Upper lobe of right lung (tissue), 1 donor: ENCODE data around the gene BEX3. TPM values are rescaled to one million over a fixed set of nuclear protein-coding genes. Genes with fewer than 3 reads are reported as not detected.

Source experiments
- ATAC-seq: fragments of 200-7000 bp; cut with Tn5 transposase; one replicate; pipeline ENCODE4 v1.9.1; 2020; ENCODE audit warnings: mild to moderate bottlenecking, moderate library complexity
- DNase-seq: peaks from one replicate; pipeline ENCODE4 v3.0.0-alpha.2; 2020
- H3K27ac ChIP-seq: fragments of 200-600 bp; one replicate; pipeline ENCODE4 v1.8.0; 2022
- H3K27me3 ChIP-seq: fragments of 200-600 bp; one replicate; pipeline ENCODE4 v1.8.0; 2022; ENCODE audit warnings: mild to moderate bottlenecking
- H3K36me3 ChIP-seq: fragments of 200-600 bp; one replicate; pipeline ENCODE4 v1.8.0; 2022
- H3K4me1 ChIP-seq: fragments of 200-600 bp; one replicate; pipeline ENCODE4 v1.8.0; 2022
- H3K4me3 ChIP-seq: fragments of 200-600 bp; one replicate; pipeline ENCODE4 v1.8.0; 2022; ENCODE audit warnings: mild to moderate bottlenecking
- H3K9me3 ChIP-seq: fragments of 200-600 bp; one replicate; pipeline ENCODE4 v1.8.0; 2022
- intact Hi-C: fragments of 100-400 bp; cut with DNase I; formaldehyde crosslinking; loops from one replicate; pipeline ENCODE4 v1.11.0; 2022
- total RNA-seq: library from RNA; stranded (reverse); fragmentation: NEBNext Ultra II Directional; extraction: Animal tissue kit (Norgen Biotek cat#: 25700); gene quantifications from one replicate; pipeline ENCODE4 v1.2.1, GENCODE V29; 2021
- TF ChIP-seq, protein P1 (sequence below): fragments of 200-600 bp; IDR thresholded peaks from one replicate; pipeline ENCODE4 v1.8.0; 2022; ENCODE audit warnings: antibody characterized with exemption
- donor health status: DM: no; HTN: yes; CAD: no; lungs with severe emphysema.

BEX3 gene
- total RNA-seq, 1 donor from 2014 or later = 124 TPM

DNA sequence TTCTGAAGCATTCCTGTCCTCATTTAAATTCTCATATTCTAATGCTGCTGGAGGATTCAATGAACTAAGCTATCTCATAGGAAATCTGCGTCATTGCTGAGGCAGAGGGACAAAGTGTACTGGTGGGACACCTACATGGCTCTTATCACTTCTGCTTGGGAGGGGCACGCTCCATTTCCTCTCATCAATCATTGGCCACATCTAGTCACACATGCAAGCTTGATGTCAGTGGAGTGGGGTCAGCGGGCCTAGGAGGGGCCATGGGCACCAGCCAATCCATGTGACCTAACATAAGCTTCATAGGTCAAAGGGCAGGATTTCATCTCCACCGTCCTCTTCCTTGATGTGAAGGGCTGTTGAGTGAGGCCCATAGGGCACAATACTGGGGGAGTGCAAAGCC is 21.4 kb downstream of the BEX3 start:
- Histone ChIP-seq H3K4me1 (no peaks in the 10 kb centered on the region), H3K27ac (no peak overlapping the region), H3K27me3 (no peaks in the 10 kb centered on the region), H3K9me3 (no peaks in the 10 kb centered on the region), H3K4me3 (no peak overlapping the region), H3K36me3 (no peaks in the 10 kb centered on the region)
- ATAC-seq = no peak
- intact Hi-C loops = no loop called here
- TF ChIP-seq, protein P1, sequence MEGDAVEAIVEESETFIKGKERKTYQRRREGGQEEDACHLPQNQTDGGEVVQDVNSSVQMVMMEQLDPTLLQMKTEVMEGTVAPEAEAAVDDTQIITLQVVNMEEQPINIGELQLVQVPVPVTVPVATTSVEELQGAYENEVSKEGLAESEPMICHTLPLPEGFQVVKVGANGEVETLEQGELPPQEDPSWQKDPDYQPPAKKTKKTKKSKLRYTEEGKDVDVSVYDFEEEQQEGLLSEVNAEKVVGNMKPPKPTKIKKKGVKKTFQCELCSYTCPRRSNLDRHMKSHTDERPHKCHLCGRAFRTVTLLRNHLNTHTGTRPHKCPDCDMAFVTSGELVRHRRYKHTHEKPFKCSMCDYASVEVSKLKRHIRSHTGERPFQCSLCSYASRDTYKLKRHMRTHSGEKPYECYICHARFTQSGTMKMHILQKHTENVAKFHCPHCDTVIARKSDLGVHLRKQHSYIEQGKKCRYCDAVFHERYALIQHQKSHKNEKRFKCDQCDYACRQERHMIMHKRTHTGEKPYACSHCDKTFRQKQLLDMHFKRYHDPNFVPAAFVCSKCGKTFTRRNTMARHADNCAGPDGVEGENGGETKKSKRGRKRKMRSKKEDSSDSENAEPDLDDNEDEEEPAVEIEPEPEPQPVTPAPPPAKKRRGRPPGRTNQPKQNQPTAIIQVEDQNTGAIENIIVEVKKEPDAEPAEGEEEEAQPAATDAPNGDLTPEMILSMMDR = no peak
- DNase-seq = no peak

DNA sequence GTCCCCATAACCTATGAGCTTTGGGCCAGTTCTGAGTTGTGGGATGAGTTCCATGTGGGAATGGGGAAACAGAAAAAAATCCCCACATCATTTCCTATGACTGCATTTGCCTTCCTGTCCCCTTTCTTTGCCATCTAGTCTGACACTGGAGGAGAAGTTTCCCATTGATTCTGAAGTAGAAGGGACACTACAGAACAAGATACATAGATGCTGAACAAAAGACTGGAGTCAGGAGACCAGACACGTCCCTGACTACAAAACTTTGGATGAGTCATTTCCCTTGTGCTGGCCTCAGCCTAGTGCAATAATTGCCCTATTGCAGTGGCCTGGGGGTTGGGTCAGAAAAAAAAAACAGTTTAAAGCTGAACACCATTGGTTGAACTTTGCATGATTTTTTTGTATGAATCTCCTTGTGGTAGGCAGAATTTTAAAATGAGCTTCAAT is 22.1 kb downstream of the BEX3 start:
- TF ChIP-seq, protein P1 = no peak
- H3K4me1 ChIP-seq = no peaks in the 10 kb centered on the region
- no peaks in the 10 kb centered on the region for H3K27me3 ChIP-seq
- intact Hi-C loops = no loop called here
- no peaks in the 10 kb centered on the region for H3K36me3 ChIP-seq
- H3K4me3 ChIP-seq = no peak overlapping the region
- peak; percentile 61 for ATAC-seq
- no peak overlapping the region for H3K27ac ChIP-seq
- DNase-seq = no peak
- no peaks in the 10 kb centered on the region for H3K9me3 ChIP-seq

DNA sequence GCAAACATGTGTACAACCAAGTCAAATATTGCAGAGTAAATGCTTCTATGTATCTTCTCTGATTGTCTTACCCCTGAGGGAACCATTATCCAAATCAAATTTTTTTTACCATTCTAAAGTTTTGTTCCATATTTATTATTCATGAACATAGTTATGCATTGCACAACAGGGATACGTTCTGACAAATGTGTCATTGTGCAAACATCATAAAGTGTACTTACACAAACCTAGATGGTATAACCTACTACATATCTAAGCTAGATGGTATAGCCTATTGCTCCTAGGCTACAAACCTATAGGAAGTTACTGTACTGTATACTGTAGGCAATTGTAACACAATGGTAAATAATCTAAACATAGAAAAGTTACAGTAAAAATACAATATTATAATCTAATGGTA is 23.4 kb downstream of the BEX3 start:
- ATAC-seq (no peak), DNase-seq (no peak)
- H3K36me3 ChIP-seq = no peaks in the 10 kb centered on the region
- no peak overlapping the region for H3K27ac ChIP-seq
- intact Hi-C loops = no loop called here
- H3K4me1 ChIP-seq = no peaks in the 10 kb centered on the region
- TF ChIP-seq, protein P1 = no peak
- no peaks in the 10 kb centered on the region for H3K27me3 ChIP-seq
- H3K4me3 ChIP-seq = no peak overlapping the region
- H3K9me3 ChIP-seq = no peaks in the 10 kb centered on the region

DNA sequence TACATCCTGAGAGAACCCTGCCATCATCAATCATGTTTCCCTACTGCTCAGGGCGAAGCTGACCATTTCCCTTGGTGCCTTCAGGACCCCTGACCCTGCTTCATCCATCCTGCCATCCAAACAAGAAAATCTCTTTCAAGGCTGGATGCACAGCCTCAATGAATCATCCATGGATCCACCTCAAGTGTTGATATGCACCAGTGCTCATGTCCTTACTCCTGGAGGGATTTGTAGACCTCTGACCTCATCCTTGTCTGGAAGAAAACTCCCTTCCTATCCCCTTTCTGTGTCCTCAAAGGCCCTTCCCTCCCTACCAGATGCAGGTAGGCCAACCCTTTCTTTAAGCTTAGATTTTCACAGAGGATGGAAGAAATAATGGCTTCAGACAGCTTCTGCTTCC is 24.6 kb downstream of the BEX3 start:
- H3K27me3 ChIP-seq = no peaks in the 10 kb centered on the region
- intact Hi-C loops = no loop called here
- ATAC-seq = no peak
- no peaks in the 10 kb centered on the region for H3K36me3 ChIP-seq
- H3K9me3 ChIP-seq = no peaks in the 10 kb centered on the region
- no peak overlapping the region for H3K4me3 ChIP-seq
- H3K27ac ChIP-seq = no peak overlapping the region
- no peak for DNase-seq
- no peaks in the 10 kb centered on the region for H3K4me1 ChIP-seq
- TF ChIP-seq, protein P1 = no peak

DNA sequence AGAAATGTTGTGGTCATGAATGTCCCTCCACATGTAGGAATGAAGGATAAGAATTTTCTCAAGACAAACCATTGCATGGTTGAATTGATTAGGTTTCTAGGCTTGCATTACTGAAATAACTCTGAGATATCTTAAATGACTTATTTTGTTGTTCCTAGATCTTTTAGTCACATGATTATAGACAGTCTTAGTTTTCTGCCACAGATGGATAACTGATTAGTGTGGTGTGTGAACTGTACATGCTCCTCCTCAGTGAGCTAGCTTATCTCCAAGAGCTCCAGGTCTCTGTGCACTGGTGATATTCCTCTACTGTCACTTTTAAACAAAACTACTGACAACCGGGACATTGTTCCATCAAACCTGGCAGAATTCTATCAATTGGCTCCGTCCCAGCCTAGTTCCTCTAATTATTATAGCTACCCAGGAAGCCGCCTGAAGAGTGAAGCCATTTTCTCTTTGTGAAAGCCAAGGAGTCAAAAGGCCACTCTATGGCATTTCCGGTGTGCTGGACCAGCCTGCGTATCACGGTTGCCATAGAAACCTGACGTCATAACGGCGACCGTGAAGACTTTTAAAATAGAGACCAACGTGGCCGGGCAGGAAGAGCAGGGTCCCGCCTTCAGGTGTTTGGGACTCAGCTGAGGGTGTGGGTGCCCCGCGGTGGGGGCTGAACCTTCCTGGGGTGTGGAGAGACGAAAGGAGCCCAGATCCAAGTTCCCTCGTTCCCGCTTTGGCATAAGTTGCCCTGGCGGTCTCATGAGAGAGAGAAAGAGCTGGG is 28.1 kb downstream of the BEX3 start:
- DNase-seq = peak; percentile 69
- ATAC-seq = peak; percentile 87
- H3K4me1 ChIP-seq = no peaks in the 10 kb centered on the region
- H3K27ac ChIP-seq = peak overlapping the region; percentile 63
- H3K4me3 ChIP-seq = peak overlapping the region; percentile 49
- H3K36me3 ChIP-seq = no peaks in the 10 kb centered on the region
- intact Hi-C loops = no loop called here
- no peaks in the 10 kb centered on the region for H3K9me3 ChIP-seq
- TF ChIP-seq, protein P1 = no peak
- no peaks in the 10 kb centered on the region for H3K27me3 ChIP-seq
